ENCODE measurements around the gene NEO1. TPM values are rescaled to one million over a fixed set of nuclear protein-coding genes. Genes with fewer than 3 reads are reported as not detected.

Gene NEO1
- total RNA-seq, 2 donors from 2014 or later, result 108 to 130 TPM

DNA sequence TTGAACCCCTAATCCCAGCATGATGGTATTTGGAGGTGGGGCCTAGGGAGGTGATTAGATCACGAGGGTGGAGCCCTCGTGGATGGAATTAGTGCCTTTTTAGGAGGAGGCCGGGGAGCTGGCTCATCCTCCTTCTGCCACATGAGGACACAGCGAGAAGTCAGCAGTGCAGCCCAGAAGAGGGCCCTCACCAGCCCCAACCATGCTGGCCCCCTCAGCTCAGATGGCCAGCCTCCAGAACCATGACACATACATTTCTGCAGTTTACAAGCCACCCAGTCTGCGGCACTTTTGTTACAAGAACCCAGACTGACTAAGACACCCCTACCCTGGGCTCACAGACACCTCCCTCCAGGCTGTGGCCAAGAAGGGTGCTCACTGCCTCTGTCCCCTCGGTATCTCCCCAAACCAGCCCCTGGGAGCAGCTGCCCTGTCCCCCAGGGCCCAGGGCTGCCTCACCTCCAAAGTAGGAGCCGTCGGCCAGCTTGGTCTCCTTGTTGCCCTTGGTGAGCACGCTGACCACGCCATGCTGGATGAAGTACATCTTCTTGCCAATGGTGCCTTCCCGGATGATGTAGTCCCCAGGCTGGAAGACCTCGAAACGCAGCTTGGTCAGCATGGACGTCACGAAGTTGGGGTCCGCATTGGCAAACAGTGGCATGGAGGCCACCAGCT, 272.4 kb downstream of the NEO1 start:
- Histone ChIP-seq H3K27ac (no peak overlapping the region), H3K27me3 (no peaks in the 10 kb centered on the region), H3K9ac (ENCODE audit: low read depth in 2 of 2, low read length in 2 of 2) (no peak overlapping the region), H3K4me1 (no peaks in the 10 kb centered on the region), H3K9me3 (no peaks in the 10 kb centered on the region), H3K4me3 (no peak overlapping the region), H3K36me3 (no peaks in the 10 kb centered on the region)
- DNase-seq, result no peak
- intact Hi-C loops (cut with DNase I), result no loop called here
- TF ChIP-seq, protein P1, sequence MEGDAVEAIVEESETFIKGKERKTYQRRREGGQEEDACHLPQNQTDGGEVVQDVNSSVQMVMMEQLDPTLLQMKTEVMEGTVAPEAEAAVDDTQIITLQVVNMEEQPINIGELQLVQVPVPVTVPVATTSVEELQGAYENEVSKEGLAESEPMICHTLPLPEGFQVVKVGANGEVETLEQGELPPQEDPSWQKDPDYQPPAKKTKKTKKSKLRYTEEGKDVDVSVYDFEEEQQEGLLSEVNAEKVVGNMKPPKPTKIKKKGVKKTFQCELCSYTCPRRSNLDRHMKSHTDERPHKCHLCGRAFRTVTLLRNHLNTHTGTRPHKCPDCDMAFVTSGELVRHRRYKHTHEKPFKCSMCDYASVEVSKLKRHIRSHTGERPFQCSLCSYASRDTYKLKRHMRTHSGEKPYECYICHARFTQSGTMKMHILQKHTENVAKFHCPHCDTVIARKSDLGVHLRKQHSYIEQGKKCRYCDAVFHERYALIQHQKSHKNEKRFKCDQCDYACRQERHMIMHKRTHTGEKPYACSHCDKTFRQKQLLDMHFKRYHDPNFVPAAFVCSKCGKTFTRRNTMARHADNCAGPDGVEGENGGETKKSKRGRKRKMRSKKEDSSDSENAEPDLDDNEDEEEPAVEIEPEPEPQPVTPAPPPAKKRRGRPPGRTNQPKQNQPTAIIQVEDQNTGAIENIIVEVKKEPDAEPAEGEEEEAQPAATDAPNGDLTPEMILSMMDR (IDR thresholded peaks at IDR 0.05), result no peak

DNA sequence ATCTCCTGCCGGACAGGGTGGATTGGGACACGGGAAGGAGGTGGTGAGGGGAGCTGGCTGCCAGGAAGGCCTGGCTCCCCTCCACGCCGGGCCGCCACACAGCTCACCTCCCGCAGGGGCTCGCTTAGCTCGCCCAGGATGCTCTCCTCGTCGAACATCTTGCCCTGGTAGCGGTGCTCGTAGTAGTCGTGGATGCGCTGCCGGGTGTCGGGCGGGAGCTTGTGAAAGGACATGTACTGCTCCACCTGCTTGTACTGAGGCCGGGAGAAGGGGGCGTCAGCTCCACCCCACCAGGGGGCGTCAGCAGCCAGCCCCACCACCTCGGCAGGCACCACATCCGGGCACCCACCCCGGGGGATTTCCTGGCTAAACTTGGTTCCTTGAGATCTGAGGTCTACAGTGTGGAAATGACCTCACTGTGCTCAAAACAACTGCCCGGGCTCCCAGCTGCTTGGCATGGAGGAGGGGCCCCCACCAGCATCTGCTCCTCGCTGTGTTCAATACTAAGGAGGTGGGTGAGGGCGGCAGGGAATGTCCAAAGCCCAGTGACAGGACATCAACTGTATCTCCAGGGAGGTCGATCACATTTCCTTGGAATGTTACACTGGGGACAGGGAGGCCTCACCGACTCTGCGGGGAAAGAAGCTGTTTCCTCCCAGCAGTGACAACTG, 273.1 kb downstream of the NEO1 start:
- Histone ChIP-seq H3K27me3 (no peaks in the 10 kb centered on the region), H3K9me3 (no peaks in the 10 kb centered on the region), H3K36me3 (no peaks in the 10 kb centered on the region), H3K4me3 (no peak overlapping the region), H3K27ac (no peak overlapping the region), H3K4me1 (no peaks in the 10 kb centered on the region), H3K9ac (ENCODE audit: low read depth in 2 of 2, low read length in 2 of 2) (no peak overlapping the region)
- TF ChIP-seq, protein P1 (IDR thresholded peaks at IDR 0.05), result no peak
- intact Hi-C loops (cut with DNase I), result no loop called here
- no peak for DNase-seq

DNA sequence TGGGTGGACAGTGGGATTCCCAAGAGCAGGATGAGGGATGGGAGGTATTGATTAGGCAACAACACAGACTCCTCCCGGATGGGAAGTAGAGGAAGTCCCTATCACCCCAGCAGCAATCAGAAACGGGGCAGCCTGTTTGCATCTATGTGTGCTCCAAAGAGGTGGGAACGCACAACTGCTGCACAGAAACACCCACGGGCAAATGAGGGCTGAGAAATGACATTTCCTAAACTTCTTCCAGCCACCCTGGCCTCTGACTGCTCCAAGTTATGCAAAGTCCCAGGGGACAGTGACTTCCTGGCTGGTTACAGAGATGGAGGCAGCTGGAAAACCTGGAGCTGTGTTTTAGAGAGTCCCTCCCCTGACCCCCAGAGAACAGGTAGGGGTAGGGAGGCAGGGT, 273.9 kb downstream of the NEO1 start:
- Histone ChIP-seq H3K27ac (no peak overlapping the region), H3K36me3 (no peaks in the 10 kb centered on the region), H3K27me3 (no peaks in the 10 kb centered on the region), H3K4me1 (no peaks in the 10 kb centered on the region), H3K9ac (ENCODE audit: low read depth in 2 of 2, low read length in 2 of 2) (no peak overlapping the region), H3K9me3 (no peaks in the 10 kb centered on the region), H3K4me3 (no peak overlapping the region)
- DNase-seq, result no peak
- intact Hi-C loops (cut with DNase I), result no loop called here
- TF ChIP-seq, protein P1 (IDR thresholded peaks at IDR 0.05), result no peak

DNA sequence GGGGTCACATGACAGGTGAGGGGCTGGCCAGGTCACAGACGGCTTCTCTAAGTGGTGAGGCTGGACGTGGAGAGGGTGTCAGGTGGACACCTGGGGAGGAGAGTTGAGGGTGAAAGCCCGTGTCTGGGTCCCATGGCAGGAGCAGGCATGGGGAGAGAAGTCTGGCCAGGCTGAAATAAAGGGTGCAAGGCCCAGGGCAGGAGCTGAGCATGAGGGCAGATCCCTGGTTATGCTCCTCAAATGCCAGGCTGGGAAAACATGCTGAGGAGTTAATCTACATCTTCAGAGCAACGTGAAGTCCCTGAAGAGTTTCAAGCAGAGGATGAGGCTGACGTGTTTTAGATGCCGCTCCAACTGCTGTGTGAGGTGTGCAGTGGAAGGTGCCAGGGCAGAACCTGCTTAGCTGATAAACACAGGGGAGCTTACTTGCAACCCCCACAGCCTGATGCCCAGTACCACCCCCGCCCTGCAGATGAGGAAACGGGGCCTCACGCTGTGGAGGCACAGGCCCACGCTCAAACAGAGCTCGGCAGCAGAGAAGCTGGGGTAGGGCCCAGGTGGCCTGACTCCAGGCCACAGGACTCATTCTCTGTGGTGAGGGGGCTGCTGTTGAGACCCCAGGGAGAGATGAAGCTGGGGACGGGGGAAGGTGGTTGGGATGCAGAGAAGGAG, 276.0 kb downstream of the NEO1 start:
- H3K4me1 ChIP-seq, result no peaks in the 10 kb centered on the region
- H3K27ac ChIP-seq, result no peak overlapping the region
- intact Hi-C loops (cut with DNase I), result no loop called here
- no peaks in the 10 kb centered on the region for H3K27me3 ChIP-seq
- H3K4me3 ChIP-seq, result no peak overlapping the region
- no peak for DNase-seq
- H3K9me3 ChIP-seq, result no peaks in the 10 kb centered on the region
- no peak overlapping the region for H3K9ac ChIP-seq (ENCODE audit: low read depth in 2 of 2, low read length in 2 of 2)
- no peaks in the 10 kb centered on the region for H3K36me3 ChIP-seq
- TF ChIP-seq, protein P1 (IDR thresholded peaks at IDR 0.05), result no peak

DNA sequence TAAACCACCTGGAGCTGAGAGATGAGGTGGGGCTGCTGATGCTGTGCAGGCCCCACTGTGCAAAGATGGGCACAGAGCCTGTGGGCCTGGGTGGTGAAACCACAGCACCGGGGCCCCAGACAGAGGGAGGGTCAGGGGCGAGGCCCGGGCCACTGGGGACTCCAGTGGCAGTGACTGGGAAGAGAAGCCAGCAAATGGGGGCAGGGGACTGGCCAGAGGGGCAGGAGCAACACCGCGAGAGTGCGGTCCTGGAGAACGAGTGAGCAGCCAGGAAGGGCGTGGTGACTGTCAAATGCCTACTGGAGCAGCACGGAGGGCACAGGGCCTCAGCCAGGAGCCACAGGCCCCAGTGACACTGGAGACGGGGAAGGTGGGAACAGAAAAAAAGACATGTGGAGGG, 276.7 kb downstream of the NEO1 start:
- Histone ChIP-seq H3K27me3 (no peaks in the 10 kb centered on the region), H3K36me3 (no peaks in the 10 kb centered on the region), H3K9ac (ENCODE audit: low read depth in 2 of 2, low read length in 2 of 2) (no peak overlapping the region), H3K9me3 (no peaks in the 10 kb centered on the region), H3K4me1 (no peaks in the 10 kb centered on the region), H3K27ac (no peak overlapping the region), H3K4me3 (no peak overlapping the region)
- TF ChIP-seq, protein P1 (IDR thresholded peaks at IDR 0.05), result no peak
- intact Hi-C loops (cut with DNase I), result no loop called here
- DNase-seq, result no peak

Measured in colonic mucosa (tissue), 4 donors.